Endometrial microvascular endothelial cells (primary cell): ENCODE results near the gene KRTAP5-7. TPM values are rescaled to one million over a fixed set of nuclear protein-coding genes. Genes with fewer than 3 reads are reported as not detected.

Experiments used
- in situ Hi-C: cut with HindIII; loops from 2 replicates; pipeline ENCODE4 v1.10.0; 2017; ENCODE audit warnings: low sequenced_read_pairs, low pct_unique_long_range_greater_than_20kb; ENCODE audit errors: inconsistent ontology term
- total RNA-seq: library from RNA; depleted of rRNA; stranded (reverse); fragments of >200 nt; gene quantifications from one replicate; pipeline ENCODE4 v1.2.3, GENCODE V29; 2015; ENCODE audit errors: inconsistent ontology term

The KRTAP5-7 gene
- total RNA-seq, 1 donor from 2014 or later = not detected

DNA sequence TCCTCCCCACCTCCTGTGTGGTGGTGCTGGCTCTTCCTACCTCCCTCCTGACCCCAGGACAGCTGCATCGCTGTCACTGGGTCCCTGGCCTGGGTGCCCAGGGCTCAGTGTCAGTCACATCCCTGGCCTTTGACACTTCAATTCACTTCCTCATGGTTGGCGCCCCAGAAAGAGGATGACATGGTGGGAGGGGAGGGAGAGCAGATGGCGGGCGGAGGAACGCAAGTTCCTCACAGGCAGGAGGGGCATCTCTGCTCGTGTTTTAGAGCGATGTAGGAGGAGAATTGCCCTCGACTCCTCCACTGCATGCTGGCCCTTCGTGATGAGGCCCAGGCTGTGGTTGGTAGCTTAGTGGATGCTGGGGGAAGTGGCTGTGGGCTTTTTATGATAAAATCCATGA, 35.1 kb upstream of the KRTAP5-7 start:
- in situ Hi-C loops = no loop called here

DNA sequence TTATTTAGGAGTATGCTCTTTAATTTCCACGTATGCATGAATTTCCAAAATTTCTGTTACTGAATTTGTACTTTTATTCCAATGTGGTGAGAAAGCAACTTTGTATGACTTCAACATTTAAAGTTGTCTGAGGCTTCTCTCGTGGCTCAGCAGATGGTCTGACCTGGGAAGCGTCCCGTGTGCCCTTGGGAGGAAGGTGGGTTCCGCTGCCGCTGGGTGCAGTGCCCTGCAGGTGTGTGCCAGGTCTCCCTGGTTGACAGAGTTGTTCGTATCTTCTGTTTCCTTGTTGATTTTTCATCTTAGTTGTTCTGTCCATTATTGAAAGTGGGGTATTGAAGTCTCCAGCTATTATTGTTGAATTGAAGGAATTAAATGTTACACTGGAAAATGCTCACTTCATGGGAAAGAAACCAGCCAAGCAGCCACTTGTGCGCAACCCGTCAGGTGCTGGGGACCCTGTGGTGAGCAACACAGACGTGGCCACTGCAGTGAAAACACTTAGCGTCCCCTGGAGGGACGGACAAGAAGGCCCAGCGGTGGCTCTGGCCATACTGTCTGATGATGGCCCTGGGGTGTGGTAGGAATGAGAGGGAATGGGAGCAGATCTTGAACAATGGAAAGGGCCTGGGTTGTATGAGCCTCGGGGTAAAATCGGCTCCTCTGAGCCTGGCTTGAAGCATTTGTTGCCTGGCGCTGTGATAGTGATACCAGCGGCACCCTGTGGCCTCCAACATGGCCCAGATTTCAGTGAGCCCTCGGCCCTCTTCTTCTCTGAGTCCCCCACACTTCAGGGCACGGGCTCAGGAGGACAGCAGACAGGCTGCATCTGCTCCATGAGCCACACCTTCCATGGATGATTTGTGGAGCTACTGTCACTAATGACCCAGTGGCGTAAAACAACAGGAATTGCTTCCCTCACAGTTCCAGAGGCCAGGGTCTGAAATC, 31.5 kb upstream of the KRTAP5-7 start:
- in situ Hi-C loops = no loop called here

DNA sequence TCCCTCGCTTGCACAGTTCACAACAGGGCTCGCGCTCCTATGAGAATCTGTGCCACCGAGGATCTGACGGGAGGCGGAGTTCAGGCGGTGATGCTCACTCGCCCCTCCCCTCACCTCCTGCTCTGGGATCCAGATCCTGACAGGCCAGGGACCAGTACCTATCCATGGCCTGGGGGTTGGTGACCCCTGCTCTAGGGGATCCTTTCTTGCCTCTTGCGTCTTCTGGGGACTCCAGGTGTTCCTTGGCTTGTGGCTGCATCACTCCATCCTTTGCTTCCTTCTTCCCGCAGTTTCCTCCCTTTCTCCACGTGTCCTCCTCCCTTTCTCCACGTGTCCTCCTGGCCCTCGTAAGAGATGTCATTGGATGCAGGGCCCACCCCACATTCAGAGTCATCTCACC, 30.6 kb upstream of the KRTAP5-7 start:
- in situ Hi-C loops = no loop called here

DNA sequence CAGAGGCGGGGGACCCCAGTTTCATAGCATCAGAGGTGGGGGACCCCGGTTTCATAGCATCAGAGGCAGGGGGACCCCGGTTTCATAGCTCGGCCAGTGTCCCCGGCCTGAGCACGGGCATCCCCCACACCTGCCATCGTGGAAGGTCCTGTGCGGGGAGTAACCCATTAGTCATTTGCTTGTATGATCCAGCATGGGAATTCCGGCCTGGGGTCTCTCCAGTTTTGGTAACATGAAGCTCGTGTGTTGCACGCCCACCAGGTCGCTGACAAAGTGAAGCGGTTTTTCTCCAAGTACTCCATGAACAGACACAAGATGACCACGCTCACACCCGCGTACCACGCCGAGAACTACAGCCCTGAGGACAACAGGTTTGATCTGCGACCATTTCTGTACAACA, 29.0 kb upstream of the KRTAP5-7 start:
- in situ Hi-C loops = no loop called here

DNA sequence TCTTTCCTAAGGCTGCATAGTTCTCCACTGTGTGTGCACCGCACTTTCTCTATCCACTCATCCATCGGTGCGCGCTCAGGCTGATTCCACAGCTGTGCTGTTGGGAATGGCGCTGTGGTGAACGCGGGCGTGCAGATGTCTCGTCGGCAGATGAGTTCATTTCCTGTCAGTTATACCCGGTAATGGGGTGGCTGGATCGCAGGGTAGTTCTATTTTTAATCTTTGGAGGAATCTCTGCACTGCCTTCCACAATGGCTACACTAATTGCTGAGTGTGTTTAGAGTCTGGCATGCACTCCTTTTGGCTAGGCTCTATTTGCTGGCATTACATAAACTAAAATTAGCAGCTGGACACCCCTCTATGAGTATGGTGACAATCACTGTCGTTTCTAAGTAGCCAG, 27.9 kb upstream of the KRTAP5-7 start:
- in situ Hi-C loops = no loop called here

DNA sequence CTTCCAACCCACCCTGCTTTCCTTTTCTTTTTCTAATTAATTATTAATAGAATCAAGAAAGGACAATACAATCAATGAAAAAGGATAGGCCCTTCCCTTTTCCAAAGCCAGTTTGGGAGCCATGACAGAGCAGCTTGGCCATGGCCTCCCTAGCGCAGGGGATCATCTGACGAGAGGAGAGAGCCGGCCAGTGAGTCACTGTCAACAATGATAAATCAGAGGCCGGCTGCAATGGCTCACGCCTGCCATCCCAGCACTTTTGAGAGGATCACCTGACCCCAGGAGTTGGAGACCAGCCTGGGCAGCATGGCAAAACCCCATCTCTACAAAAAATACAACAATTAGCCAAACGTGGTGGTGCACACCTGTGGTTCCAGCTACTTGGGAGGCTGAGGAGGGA, 27.5 kb upstream of the KRTAP5-7 start:
- in situ Hi-C loops = no loop called here

DNA sequence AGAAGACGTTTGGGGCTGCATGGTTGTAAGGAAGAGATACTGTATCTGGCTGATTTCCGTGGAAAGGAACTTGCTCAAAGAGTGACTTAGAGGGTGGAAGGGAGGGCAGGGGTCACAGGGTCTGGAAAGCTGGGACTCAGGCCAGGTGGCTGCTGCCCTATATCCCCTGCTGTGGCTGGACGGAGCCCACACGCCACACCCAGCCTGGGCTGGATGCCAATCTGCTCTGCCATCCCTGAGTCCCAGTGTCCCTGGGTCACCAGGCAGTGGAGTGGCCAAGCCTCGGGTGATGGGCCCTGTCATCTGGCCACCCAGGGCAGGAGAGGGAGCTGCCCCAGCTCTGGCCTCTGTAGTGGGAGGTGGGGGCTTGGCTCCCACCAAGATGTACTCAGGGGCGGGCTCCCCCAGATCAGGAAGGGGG, 26.5 kb upstream of the KRTAP5-7 start:
- in situ Hi-C loops = no loop called here

DNA sequence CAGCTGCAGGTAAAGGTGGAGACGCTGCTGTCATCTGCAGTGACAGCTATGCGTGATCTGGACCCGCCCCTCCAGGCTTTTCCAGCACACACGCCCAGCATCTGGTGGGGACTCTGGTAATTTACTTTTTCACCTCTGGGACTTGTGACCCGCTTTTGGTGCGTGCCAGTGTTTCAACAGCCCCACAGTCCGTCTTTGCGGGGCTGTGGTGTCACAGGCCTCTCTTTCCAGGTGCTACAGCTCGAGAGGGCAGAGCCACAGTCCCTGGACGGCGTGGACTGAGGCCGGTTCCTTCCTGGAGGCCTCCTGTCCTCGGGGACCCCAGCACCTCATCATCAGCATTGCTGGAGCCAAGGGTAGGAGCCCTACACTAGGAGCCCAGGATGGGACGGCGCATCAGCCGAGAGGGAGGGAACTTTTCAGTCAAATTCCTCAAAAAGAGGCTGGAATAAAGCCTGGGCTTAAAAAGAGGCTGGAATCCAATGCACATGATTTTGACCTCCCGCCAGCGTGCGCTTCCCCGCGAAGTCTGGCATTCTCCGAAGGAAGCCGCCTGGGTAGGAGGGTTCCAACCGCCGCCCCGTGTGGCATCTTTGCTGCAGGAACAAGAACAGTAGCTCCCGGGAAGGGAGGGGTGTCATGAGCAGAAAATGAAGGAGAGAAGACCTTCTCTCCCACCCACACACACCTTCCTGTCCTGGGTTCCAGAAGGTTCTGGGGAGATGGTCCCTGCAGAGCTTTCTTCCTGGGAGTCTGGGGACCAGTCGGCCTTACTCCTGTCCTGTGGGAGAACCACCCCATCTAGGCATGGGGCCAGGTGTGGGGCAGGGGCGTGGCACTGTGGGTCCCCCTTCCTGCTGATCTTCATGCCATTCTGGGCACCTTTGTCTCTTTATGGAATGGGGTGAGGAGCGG, 25.7 kb upstream of the KRTAP5-7 start:
- in situ Hi-C loops = no loop called here

DNA sequence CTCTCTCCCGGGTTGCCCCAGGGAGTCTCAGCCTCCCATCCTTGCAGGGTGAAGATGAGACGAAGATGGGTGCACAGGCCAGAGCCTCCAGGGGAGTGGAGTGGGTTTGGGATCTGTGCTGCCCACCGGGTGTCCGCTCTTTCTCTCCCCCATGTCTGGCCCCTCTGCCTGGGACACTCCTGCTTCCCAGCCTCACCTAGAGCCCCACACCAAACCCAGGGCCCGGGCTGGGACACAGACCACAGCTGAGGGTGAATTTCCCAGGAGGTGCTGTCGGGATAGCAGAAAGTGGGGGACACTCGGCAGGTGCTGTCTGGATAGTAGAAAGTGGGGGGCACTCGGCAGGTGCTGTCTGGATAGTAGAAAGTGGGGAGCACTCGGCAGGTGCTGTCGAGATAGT, 25.0 kb upstream of the KRTAP5-7 start:
- in situ Hi-C loops = no loop called here

DNA sequence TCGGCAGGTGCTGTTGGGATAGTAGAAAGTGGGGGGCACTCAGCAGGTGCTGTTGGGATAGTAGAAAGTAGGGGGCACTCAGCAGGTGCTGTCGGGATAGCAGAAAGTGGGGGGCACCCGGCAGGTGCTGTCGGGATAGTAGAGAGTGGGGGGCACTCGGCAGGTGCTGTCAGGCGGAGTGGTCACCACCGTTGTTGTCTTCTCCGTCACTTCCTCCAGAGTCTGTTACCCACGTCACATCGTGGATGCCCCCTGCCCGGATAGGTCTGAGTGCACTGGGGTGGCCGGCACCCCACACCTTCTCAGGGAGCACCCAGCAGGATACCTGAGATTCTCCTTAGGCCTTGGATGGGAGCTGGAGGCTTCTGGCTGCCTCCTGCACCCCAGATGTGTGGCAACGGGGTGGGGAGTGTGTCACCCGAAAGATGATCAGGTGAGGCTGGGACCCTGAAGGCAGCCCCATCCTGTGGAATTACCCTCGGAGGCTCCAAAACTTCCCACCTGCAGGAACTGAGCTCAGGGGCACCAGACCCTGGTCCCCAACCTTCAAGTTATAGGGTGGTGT, 24.1 kb upstream of the KRTAP5-7 start:
- in situ Hi-C loops = no loop called here

DNA sequence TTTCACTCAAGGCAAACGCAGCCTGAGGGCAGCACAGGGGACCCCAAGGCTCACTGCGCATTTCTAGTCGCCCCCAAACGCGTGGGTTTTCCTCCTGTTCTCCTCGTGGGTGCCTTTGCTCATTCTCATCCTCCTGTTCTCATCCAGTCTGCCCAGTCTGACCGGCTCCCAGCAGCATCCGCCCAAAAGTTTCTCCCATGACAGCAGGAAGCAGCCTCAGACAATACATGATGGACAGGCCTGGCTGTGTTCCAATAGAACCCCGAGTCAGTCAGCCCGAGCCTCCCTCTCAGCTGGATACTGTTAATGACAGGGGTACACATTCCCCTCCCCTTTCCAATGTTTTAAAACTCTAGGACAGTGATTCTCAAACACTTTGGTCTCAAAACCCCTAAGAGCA, 22.5 kb upstream of the KRTAP5-7 start:
- in situ Hi-C loops = no loop called here

DNA sequence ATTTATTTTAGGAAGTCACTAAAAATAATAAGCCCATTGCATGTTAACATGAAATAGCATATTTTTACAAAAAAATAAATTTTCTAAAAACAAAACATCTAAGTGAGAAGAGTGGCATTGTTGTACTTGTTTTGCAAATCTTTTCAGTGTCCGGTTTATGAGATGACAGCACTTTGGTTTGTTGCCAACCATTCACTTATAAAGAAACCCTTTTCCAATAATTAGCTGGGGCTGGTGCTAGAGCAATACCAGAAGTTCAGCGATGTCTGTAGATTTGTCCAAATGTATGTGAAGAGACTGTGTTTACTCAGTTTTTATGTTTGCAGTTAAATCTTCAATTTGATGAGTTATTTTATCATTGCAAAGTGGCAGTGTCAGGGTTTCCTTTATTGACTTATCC, 22.1 kb upstream of the KRTAP5-7 start:
- in situ Hi-C loops = no loop called here

DNA sequence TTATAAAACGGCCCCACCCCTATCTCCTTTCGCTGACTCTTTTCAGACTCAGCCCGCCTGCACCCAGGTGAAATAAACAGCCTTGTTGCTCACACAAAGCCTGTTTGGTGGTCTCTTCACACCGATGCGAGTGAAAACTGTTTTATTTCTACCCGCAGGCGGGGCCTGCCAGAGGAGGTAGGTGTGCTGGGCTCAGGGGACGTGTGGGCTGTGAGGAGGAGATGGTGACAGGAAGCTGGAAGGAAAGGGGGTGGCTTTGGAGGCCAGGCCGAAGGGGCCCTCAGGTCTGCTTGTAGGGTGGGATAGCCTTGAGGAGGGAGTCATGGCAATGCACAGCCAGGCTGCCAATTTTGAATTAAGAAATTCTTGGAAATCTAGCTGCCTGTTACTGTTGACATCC, 21.3 kb upstream of the KRTAP5-7 start:
- in situ Hi-C loops = no loop called here

DNA sequence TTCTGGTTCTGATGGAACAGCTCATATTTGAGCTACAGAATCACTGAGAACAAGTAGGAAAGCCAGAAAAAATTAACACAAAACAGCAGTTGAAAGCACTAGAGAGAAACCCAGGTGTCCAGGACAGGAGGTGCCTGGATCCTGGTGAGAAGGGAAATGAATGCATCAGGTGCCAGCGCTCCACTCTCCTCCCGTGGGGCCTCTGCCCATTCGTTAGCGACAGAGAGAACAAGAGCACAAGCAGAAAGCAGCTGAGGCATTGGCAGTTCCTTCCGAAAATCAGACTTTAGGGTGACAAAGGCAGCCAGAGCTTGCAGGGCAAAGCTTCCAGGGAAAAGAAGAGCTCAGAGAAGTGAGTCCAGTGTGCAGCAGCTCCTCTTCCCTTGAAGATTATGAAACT, 20.0 kb upstream of the KRTAP5-7 start:
- in situ Hi-C loops = no loop called here

DNA sequence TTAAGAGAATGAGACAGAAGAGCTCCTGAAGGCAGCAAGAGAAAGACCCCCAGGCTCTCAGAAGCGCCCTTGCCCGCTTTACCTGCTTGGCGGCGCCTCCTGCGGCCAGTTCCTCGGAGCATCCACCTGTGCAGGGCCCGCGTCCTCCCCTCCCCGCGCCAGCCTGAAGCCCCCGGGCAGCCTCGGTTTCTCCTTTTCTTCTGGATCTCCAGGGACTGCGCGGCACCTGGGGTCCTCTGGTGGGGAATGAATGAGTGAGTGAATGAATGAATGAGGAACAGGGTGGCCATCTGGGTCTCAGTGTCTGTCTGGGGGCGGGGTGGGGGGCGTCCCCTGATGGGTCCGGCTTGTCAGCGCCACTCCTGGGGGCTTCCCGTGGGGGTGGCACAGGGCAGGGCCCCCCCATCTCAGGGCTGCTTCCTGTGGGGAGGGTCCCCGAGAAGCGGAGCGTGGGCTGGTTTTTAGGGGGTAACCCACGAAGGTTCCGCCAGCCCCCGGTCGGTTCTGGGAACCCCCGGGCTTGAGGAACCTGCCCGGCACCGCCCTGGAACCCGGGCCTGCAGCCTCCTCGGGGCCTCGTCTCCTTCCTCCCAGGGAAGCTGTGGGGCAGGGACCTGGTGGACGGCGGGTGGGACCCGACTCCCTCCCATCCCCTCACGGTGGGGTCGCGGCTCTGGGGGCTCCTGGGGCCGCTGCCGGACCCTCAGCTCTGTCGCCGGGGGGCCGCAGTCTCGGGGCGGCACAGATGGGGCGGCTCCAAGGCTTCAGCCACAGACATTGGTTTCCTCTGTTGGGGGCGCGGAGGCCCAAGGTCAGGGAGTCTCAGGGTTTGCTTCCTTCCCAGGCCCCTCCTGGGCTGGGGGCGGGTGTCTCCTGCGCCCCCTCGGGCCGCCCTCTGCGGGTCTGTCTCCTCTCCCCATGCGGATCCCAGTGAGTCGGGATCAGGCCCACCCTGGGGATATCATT, 8.3 kb upstream of the KRTAP5-7 start:
- in situ Hi-C loops = no loop called here

DNA sequence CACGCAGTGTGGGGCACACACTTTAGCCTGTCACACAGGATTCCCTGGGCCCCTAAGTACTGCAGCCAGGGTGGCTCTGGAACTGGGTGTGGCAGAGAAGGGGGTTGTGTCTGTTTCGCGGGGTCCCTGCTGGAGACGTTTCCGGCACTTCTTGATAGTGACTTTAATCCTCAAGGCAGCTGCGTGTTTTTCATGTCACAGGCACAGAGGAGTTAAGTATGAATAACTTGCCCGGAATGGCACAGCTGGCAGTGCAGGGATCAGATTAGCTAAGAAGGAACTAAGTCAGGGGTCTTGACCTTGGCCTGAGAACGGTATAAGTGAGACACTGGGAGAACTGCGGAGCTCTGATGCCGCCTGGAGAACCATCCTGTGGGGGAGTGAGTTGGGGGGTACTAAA, 7.5 kb upstream of the KRTAP5-7 start:
- in situ Hi-C loops = no loop called here

DNA sequence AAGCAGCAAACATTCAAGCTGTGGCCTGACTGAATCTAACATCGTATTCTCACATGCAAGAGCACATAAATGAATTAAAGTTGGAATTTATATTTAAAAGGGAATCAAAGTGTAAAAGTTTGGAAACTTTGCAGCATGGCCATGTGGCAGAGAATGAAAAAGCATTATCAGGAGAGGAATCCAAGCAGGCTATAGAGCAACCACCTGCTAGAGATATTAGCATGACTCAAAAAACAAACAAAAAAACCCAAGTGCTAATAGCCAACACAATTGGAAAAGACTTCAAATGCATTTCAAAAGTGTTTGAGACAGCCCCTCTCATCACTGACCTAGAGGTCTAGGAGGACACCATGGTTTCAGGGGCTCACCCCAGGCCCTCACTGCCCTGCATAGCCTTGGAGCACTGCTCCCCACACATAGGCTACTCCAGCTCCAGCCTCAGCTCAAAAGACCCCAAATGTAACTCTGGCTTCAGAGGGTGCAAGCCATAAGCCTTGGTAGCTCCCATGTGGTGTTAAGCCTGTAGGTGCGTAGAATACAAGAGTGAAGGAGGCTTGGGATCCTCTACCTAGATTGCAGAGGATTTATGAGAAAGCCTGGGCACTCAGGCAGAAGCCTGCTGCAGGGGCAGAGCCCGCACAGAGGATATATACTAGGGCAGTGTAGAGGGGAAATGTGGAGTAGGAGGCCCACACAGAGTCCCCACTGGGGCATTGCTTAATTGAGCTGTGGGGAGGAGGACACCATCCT, 1.7 kb upstream of the KRTAP5-7 start:
- in situ Hi-C loops = no loop called here

DNA sequence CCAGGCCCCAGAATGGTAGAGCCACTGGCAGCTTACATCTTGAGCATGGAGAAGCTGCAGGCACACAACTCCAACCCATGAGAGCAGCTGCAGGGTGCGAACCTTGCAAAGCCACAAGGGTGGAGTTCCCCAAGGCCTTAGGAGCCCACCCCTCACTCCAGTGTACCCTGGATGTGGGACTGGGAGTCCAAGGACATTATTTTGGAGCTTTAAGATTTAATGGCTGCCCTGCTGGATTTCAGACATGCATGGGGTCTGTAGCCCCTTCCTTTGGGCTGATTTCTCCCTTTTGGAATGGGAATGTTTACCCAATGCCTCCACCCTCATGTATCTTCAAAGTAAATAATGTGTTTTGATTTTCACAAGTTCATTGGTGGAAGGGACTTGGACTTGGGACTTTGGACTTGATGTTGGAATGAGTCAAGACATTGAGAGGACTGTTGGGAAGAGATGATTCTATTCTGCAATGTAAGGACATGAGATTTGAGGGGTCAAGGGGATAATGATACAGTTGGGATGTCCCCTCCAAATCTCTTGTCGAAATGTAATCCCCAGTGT, 1.1 kb upstream of the KRTAP5-7 start:
- in situ Hi-C loops = no loop called here
